ENCODE results near the gene NPHP1. TPM values are rescaled to one million over a fixed set of nuclear protein-coding genes. Genes with fewer than 3 reads are reported as not detected.
"Not testable (repeated sequence)": the region's sequence is repeated elsewhere in the genome, so short reads cannot be mapped to it uniquely, and the experiment has no call there.

Gene NPHP1
- total RNA-seq, 4 donors from 2014 or later, result 11.0 to 23.3 (median 12.8) TPM

DNA sequence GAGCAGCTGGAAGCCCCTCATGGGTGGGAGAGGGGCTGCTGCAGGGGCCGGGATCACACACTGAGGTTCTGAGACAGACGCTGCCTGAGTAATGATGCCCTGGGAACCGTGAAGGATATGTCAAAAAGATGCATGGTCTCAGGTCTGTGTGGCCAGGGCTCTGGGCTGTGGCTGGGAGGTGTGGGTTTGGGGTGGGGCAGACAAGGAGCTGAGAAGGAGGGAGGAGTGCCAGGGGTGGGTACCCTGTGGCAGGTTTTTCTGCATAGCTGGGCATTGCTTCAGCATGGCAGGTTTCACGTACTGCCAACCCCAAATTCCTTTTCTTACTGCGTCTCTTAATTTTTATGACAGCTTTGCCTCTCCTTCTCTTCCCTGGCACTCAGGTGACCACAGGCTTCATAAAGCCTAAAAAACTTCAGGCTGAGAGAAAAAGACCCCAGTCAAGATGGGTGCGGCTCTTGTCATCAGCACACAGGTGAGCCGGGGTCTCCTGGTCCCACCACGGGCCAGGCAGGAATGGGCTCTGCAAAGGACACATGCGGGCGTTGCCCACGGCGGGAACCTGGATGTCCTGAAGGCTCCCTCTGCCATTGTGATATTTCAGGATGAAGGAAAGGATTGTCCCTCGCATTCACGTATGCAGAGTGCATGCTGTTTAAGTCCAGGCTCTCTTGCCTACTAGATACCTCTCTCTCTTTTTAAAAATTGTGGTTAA, 107.2 kb downstream of the NPHP1 start:
- Histone ChIP-seq H3K4me3 (replicated peaks in 1 of 3) (no peak overlapping the region), H3K9me3 (no peaks in the 10 kb centered on the region), H3K36me3 (no peaks in the 10 kb centered on the region), H3K27me3 (no peaks in the 10 kb centered on the region), H3K27ac (peak overlapping the region in 1 of 3 donors; percentile 18), H3K4me1 (peaks cover 24 to 42% of the 10 kb centered on the region in 2 donors)
- WGBS, 2 donors, result 89% methylated on average over 14 of the region's 14 CpGs
- no peak for DNase-seq
- TF ChIP-seq CTCF (IDR thresholded peaks at IDR 0.05), result no peak
- no peak for TF ChIP-seq POLR2A (IDR thresholded peaks at IDR 0.05)
- intact Hi-C loops (cut with DNase I), result no loop called here

DNA sequence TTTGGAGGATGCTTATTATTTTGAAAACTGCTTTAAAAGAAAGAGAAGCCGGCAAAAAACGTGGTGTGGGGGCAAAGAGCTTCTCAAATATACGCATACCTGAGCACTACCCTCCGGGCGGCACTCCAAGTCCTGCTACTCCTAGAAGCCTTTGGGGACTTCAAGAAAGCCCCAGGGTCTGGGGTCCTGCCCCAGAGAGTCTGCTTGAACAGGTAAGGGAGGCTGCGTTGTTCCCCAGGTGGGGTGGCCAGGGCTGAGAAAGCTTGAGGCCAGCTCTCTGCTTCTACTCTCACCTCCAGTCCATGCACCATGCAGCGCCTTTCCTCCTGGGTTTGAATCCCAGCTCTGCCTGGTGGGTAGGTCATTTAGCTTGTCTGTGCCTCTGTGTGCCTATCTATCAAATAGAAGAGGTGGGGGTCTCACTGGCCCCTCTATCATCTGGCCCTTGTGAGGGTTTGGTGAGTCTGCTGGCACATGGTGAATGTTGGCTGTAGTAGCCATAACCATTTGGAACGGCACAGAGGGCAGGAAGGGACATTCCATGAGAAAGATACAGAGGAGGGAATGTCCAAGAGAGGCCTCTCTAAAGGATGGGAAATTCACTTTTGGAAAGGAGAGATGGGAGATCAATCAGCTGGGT, 108.7 kb downstream of the NPHP1 start:
- no peak for DNase-seq
- H3K4me3 ChIP-seq (replicated peaks in 1 of 3), result no peak overlapping the region
- no peaks in the 10 kb centered on the region for H3K36me3 ChIP-seq
- 94% methylated on average over 8 of the region's 8 CpGs for WGBS, 2 donors
- H3K9me3 ChIP-seq, result no peaks in the 10 kb centered on the region
- intact Hi-C loops (cut with DNase I), result no loop called here
- H3K4me1 ChIP-seq, result peaks cover 11 to 28% of the 10 kb centered on the region in 2 donors
- TF ChIP-seq CTCF (IDR thresholded peaks at IDR 0.05) (no peak), POLR2A (IDR thresholded peaks at IDR 0.05) (no peak)
- H3K27me3 ChIP-seq, result no peaks in the 10 kb centered on the region
- peak overlapping the region in 1 of 3 donors; percentile 0 for H3K27ac ChIP-seq

GRCh38 chr2:110094884-110095534, 109.8 kb downstream of the NPHP1 start:
- H3K27ac ChIP-seq, result peak overlapping the region in 2 of 3 donors; percentile 0 to 9
- WGBS, 2 donors, result 30 to 64% methylated on average over 5 to 6 of the region's 6 CpGs
- not testable (repeated sequence) for DNase-seq

DNA sequence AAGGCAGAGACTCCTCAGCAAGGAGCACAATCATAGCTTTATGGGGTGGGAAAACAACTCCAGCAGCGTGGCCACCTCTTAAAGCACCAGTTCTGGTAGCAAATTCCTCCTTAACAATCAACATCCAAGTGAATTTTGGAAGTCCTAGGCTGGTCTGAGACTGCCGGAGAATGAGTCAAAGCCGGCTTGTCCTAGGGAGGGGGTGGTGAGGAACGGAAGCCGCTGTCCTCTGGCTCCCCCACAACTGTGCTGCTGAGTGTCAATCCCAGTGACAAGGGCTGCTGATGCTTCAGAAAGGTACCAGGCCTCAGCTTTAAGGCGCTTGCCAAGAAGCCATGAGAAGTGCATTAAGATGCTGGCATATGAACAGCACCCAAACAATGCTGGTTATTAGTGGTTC, 110.9 kb downstream of the NPHP1 start:
- H3K36me3 ChIP-seq; H3K9me3 ChIP-seq; H3K4me3 ChIP-seq (replicated peaks in 1 of 3); intact Hi-C loops (cut with DNase I); H3K27ac ChIP-seq; H3K27me3 ChIP-seq; DNase-seq: not testable (repeated sequence)
- no CpG with 5 or more reads among the region's 6 CpGs for WGBS, 2 donors
- H3K4me1 ChIP-seq, result peaks cover 4 to 14% of the 10 kb centered on the region in 2 donors

More at GRCh38 chr2:110094884-110095534, 109.8 kb downstream of the NPHP1 start:
- H3K36me3 ChIP-seq; H3K9me3 ChIP-seq; H3K27me3 ChIP-seq; H3K4me3 ChIP-seq (replicated peaks in 1 of 3); intact Hi-C loops (cut with DNase I): not testable (repeated sequence)
- peaks cover 4 to 20% of the 10 kb centered on the region in 2 donors for H3K4me1 ChIP-seq

- H3K9me3 ChIP-seq; DNase-seq; H3K27ac ChIP-seq; intact Hi-C loops (cut with DNase I); H3K4me1 ChIP-seq; H3K36me3 ChIP-seq; H3K4me3 ChIP-seq (replicated peaks in 1 of 3); H3K27me3 ChIP-seq: not testable (repeated sequence)
- WGBS, 2 donors, result 46 to 50% methylated on average over 2 of the region's 4 CpGs
Measured at GRCh38 chr2:110090164-110090563, 114.6 kb downstream of the NPHP1 start.

DNA sequence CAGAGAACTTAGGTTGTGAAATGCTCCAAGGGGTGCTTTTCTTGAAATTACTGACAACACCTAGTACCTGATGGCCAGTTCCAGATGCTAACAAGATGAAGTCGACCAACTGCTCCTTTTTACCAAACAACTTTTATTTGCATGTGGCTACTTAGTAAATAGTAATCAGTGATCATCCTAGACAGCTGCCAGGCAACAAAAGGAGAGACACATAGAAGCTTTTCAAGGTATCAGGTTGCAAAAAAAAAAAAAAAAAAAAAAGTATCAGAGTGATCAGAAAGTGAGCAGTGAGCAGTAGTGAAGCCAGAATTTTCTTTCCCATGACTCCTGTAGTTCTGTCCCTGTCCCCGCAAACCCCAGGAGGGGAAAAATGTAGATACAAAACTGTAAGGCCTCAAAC, 121.1 kb downstream of the NPHP1 start:
- intact Hi-C loops (cut with DNase I); H3K27me3 ChIP-seq; DNase-seq; H3K36me3 ChIP-seq; H3K9me3 ChIP-seq; H3K4me3 ChIP-seq (replicated peaks in 1 of 3); H3K27ac ChIP-seq; H3K4me1 ChIP-seq: not testable (repeated sequence)
- WGBS, 2 donors, result no CpG with 5 or more reads among the region's 2 CpGs

DNA sequence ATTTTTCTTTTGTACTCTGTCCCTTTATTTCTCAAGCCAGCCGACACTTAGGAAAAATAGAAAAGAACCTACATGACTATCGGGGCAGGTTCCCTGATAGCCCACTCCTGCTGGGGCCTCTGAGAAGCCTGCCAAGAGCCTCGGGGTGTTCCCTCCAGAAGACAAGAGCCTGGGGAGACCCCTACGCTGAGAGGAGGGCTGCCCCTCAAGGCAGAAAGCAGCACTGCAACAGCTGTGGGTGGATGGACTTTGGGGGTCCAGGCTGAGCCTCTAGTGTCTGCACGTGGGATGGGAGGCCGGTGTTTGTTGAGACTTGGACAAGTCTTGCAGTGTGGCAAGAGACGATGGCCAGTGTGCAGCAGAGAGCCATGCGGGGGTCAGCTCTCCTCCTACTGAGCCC, 121.7 kb downstream of the NPHP1 start:
- DNase-seq; H3K36me3 ChIP-seq; intact Hi-C loops (cut with DNase I); H3K27ac ChIP-seq; H3K9me3 ChIP-seq; H3K4me1 ChIP-seq; H3K27me3 ChIP-seq; H3K4me3 ChIP-seq (replicated peaks in 1 of 3): not testable (repeated sequence)
- WGBS, 2 donors, result no CpG with 5 or more reads among the region's 8 CpGs

- H3K36me3 ChIP-seq; H3K4me1 ChIP-seq; H3K27me3 ChIP-seq; H3K27ac ChIP-seq; H3K9me3 ChIP-seq; intact Hi-C loops (cut with DNase I); H3K4me3 ChIP-seq (replicated peaks in 1 of 3); DNase-seq: not testable (repeated sequence)
- WGBS, 2 donors, result 100% methylated on average over 1 of the region's 4 CpGs; no CpG with 5 or more reads in 1 of the 2 donors
Measured at GRCh38 chr2:110078104-110078503, 126.7 kb downstream of the NPHP1 start.

GRCh38 chr2:110075896-110076295, 128.9 kb downstream of the NPHP1 start:
- H3K4me1 ChIP-seq; DNase-seq; H3K36me3 ChIP-seq; H3K9me3 ChIP-seq; intact Hi-C loops (cut with DNase I); H3K27ac ChIP-seq; H3K27me3 ChIP-seq; H3K4me3 ChIP-seq (replicated peaks in 1 of 3): not testable (repeated sequence)
- 65% methylated on average over 2 of the region's 4 CpGs; no CpG with 5 or more reads in 1 of the 2 donors for WGBS, 2 donors
